Ishikawa (cell line): ENCODE data around the gene GMDS.

Experiments
- CEBPB ChIP-seq: IDR thresholded peaks from 2 replicates; pipeline ENCODE4 v1.6.1; 2012
- FOXM1 ChIP-seq: IDR thresholded peaks from 2 replicates; pipeline ENCODE4 v1.6.1; 2012; ENCODE audit warnings: low read depth, borderline replicate concordance
- RAD21 ChIP-seq: IDR thresholded peaks from 2 replicates; pipeline ENCODE4 v1.6.1; 2012; ENCODE audit warnings: low read depth
- TAF1 ChIP-seq: IDR thresholded peaks from 2 replicates; pipeline ENCODE4 v1.6.1; 2012; ENCODE audit warnings: low read depth, mild to moderate bottlenecking
- TCF12 ChIP-seq: IDR thresholded peaks from 2 replicates; pipeline ENCODE4 v1.6.1; 2012; ENCODE audit warnings: low read depth
- TEAD4 ChIP-seq: IDR thresholded peaks from 2 replicates; pipeline ENCODE4 v1.6.1; 2012
- USF1 ChIP-seq: IDR thresholded peaks from 2 replicates; pipeline ENCODE4 v1.6.1; 2012
- TF ChIP-seq, protein P1 (sequence below): IDR thresholded peaks from 2 replicates; pipeline ENCODE4 v1.6.1; 2012
- TF ChIP-seq, protein P2 (sequence below): IDR thresholded peaks from 2 replicates; pipeline ENCODE4 v1.6.1; 2012; ENCODE audit warnings: low read depth, mild to moderate bottlenecking

DNA sequence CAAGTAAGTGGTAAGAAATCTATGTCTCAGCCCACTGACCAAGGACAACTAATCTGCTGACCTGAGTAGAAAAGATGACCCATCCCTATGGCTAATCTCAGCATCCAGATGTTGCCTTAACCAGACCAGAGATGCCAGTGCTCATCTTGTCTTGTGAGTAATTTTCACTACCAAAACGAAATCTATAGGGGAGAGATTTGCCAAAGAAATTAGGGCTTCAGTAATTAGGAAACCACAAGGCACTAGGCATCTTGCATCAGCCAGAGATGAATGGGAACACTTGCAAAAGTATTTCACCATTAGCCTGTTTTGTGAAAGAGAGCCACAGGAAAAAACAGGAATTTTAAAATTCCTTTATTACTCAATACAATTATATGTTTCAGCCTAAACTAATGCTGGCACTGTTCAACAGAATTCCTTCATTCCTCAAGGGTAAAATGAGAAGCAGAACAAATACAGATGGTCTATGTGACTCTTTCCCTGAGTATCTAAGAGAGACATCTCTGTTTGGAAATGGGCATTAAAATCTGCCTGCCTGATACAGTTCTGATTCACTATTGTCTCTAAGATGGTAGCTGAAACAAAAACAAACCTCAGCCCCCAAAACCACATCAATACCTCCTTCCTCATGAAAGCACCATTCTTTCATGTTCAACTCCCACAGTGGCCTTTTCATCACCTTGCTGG is 87.8 kb downstream of the GMDS start:
- TF ChIP-seq TCF12: no peak
- TF ChIP-seq, protein P1, sequence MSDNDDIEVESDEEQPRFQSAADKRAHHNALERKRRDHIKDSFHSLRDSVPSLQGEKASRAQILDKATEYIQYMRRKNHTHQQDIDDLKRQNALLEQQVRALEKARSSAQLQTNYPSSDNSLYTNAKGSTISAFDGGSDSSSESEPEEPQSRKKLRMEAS: no peak
- TF ChIP-seq, protein P2, sequence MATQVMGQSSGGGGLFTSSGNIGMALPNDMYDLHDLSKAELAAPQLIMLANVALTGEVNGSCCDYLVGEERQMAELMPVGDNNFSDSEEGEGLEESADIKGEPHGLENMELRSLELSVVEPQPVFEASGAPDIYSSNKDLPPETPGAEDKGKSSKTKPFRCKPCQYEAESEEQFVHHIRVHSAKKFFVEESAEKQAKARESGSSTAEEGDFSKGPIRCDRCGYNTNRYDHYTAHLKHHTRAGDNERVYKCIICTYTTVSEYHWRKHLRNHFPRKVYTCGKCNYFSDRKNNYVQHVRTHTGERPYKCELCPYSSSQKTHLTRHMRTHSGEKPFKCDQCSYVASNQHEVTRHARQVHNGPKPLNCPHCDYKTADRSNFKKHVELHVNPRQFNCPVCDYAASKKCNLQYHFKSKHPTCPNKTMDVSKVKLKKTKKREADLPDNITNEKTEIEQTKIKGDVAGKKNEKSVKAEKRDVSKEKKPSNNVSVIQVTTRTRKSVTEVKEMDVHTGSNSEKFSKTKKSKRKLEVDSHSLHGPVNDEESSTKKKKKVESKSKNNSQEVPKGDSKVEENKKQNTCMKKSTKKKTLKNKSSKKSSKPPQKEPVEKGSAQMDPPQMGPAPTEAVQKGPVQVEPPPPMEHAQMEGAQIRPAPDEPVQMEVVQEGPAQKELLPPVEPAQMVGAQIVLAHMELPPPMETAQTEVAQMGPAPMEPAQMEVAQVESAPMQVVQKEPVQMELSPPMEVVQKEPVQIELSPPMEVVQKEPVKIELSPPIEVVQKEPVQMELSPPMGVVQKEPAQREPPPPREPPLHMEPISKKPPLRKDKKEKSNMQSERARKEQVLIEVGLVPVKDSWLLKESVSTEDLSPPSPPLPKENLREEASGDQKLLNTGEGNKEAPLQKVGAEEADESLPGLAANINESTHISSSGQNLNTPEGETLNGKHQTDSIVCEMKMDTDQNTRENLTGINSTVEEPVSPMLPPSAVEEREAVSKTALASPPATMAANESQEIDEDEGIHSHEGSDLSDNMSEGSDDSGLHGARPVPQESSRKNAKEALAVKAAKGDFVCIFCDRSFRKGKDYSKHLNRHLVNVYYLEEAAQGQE: no peak
- TF ChIP-seq USF1: no peak
- no peak for TF ChIP-seq TAF1
- TF ChIP-seq RAD21: no peak
- TF ChIP-seq FOXM1: no peak
- TF ChIP-seq TEAD4: no peak
- TF ChIP-seq CEBPB: no peak
